Neural progenitor cell (in vitro differentiated cells): Measurements from ENCODE around the gene ANKHD1.
"Not testable (repeated sequence)": the region's sequence is repeated elsewhere in the genome, so short reads cannot be mapped to it uniquely, and the experiment has no call there.

Experiments used
- EZH2 ChIP-seq: fragments of 200-600 bp; sonication (generic); IDR thresholded peaks from 2 replicates; pipeline ENCODE4 v1.6.1; 2017; ENCODE audit warnings: antibody characterized with exemption, mild to moderate bottlenecking, moderate library complexity
- TF ChIP-seq, protein P1 (sequence below): fragments of 200-600 bp; sonication (generic); IDR thresholded peaks from 2 replicates; pipeline ENCODE4 v1.5.1; 2017; ENCODE audit warnings: antibody characterized with exemption, mild to moderate bottlenecking

- not testable (repeated sequence) for TF ChIP-seq EZH2
- TF ChIP-seq, protein P1, sequence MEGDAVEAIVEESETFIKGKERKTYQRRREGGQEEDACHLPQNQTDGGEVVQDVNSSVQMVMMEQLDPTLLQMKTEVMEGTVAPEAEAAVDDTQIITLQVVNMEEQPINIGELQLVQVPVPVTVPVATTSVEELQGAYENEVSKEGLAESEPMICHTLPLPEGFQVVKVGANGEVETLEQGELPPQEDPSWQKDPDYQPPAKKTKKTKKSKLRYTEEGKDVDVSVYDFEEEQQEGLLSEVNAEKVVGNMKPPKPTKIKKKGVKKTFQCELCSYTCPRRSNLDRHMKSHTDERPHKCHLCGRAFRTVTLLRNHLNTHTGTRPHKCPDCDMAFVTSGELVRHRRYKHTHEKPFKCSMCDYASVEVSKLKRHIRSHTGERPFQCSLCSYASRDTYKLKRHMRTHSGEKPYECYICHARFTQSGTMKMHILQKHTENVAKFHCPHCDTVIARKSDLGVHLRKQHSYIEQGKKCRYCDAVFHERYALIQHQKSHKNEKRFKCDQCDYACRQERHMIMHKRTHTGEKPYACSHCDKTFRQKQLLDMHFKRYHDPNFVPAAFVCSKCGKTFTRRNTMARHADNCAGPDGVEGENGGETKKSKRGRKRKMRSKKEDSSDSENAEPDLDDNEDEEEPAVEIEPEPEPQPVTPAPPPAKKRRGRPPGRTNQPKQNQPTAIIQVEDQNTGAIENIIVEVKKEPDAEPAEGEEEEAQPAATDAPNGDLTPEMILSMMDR: not testable (repeated sequence)
Measured at GRCh38 chr5:140488141-140488540, 86.5 kb downstream of the ANKHD1 start.
